HL-60 (cell line): ENCODE data around the gene CRB1.

Experiments
- DNase-seq, 2 experiments: peaks; one replicate each; pipeline ENCODE4 v3.0.0-alpha.2; 2010 to 2020; ENCODE audit warnings: low read depth in 1 of 2, low spot score in 1 of 2
- H3K27ac ChIP-seq: fragments of 250-450 bp; sonication (Bioruptor Pico); replicated peaks from 2 replicates; pipeline ENCODE4 v1.5.1; 2020; ENCODE audit warnings: mild to moderate bottlenecking, moderate library complexity
- H3K27me3 ChIP-seq: fragments of 250-450 bp; sonication (Bioruptor Pico); 2 replicates; pipeline ENCODE4 v1.5.1; 2021; ENCODE audit warnings: mild to moderate bottlenecking, moderate library complexity; ENCODE audit not compliant: insufficient read depth, poor library complexity, severe bottlenecking
- H3K4me3 ChIP-seq: replicated peaks from 2 replicates; pipeline ENCODE4 v1.5.1; 2011; ENCODE audit warnings: mild to moderate bottlenecking, control low read depth, low read length; ENCODE audit not compliant: insufficient read depth
- GABPA ChIP-seq: IDR thresholded peaks from 2 replicates; pipeline ENCODE4 v1.6.1; 2012; ENCODE audit warnings: low read depth
- POLR2AphosphoS5 ChIP-seq: IDR thresholded peaks from 2 replicates; pipeline ENCODE4 v1.6.1; 2012; ENCODE audit warnings: low read depth
- TF ChIP-seq, protein P1 (sequence below): IDR thresholded peaks from 2 replicates; pipeline ENCODE4 v1.6.1; 2012; ENCODE audit warnings: low read depth; ENCODE audit not compliant: insufficient replicate concordance
- TF ChIP-seq, protein P2 (sequence below): IDR thresholded peaks from one replicate; pipeline ENCODE4 v1.5.1; 2011; ENCODE audit warnings: low read length, control low read depth, inconsistent platforms; ENCODE audit not compliant: insufficient read depth

The CRB1 gene

DNA sequence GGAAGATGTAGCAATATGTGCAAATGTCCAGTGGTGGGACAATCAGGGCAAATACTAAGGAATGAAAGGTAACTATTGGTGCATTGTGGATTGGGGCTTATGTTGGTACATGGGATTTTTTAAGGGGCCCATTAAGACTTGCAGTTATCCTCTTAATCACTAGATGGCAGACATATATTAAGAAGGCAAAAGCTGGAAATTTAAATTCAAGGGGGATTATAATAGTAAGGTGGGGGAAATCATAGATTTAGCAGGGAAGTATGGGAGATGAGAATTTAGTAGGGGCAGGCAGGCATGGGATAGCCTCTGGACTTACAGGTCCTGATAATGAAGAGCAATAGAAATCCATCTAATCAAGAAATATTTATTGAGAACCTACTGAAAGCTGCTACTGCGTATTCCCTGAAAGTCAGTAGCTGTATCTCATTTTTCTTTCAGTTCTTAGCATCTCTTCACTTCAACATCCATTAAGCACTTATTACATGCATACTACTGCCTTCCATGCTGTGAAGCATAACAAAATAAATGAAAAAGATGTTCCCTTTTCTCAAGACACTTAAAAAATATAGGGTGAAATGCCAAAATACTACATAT lies 251.8 kb downstream of the CRB1 start:
- Histone ChIP-seq H3K27me3 (no peaks in the 10 kb centered on the region), H3K27ac (no peak overlapping the region), H3K4me3 (no peak overlapping the region)
- TF ChIP-seq, protein P1, sequence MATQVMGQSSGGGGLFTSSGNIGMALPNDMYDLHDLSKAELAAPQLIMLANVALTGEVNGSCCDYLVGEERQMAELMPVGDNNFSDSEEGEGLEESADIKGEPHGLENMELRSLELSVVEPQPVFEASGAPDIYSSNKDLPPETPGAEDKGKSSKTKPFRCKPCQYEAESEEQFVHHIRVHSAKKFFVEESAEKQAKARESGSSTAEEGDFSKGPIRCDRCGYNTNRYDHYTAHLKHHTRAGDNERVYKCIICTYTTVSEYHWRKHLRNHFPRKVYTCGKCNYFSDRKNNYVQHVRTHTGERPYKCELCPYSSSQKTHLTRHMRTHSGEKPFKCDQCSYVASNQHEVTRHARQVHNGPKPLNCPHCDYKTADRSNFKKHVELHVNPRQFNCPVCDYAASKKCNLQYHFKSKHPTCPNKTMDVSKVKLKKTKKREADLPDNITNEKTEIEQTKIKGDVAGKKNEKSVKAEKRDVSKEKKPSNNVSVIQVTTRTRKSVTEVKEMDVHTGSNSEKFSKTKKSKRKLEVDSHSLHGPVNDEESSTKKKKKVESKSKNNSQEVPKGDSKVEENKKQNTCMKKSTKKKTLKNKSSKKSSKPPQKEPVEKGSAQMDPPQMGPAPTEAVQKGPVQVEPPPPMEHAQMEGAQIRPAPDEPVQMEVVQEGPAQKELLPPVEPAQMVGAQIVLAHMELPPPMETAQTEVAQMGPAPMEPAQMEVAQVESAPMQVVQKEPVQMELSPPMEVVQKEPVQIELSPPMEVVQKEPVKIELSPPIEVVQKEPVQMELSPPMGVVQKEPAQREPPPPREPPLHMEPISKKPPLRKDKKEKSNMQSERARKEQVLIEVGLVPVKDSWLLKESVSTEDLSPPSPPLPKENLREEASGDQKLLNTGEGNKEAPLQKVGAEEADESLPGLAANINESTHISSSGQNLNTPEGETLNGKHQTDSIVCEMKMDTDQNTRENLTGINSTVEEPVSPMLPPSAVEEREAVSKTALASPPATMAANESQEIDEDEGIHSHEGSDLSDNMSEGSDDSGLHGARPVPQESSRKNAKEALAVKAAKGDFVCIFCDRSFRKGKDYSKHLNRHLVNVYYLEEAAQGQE, result no peak
- TF ChIP-seq, protein P2, sequence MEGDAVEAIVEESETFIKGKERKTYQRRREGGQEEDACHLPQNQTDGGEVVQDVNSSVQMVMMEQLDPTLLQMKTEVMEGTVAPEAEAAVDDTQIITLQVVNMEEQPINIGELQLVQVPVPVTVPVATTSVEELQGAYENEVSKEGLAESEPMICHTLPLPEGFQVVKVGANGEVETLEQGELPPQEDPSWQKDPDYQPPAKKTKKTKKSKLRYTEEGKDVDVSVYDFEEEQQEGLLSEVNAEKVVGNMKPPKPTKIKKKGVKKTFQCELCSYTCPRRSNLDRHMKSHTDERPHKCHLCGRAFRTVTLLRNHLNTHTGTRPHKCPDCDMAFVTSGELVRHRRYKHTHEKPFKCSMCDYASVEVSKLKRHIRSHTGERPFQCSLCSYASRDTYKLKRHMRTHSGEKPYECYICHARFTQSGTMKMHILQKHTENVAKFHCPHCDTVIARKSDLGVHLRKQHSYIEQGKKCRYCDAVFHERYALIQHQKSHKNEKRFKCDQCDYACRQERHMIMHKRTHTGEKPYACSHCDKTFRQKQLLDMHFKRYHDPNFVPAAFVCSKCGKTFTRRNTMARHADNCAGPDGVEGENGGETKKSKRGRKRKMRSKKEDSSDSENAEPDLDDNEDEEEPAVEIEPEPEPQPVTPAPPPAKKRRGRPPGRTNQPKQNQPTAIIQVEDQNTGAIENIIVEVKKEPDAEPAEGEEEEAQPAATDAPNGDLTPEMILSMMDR, result peak; percentile 32
- TF ChIP-seq POLR2AphosphoS5, result no peak
- DNase-seq, result no peak

- H3K27ac ChIP-seq, result no peak overlapping the region
- H3K4me3 ChIP-seq, result no peak overlapping the region
- H3K27me3 ChIP-seq, result no peaks in the 10 kb centered on the region
- DNase-seq, result peak in 1 of 2 experiments; percentile 21
- TF ChIP-seq GABPA, result no peak
- TF ChIP-seq, protein P2, result peak; percentile 45
These were observed 253.2 kb downstream of the CRB1 start for GRCh38 chr1:197521118-197521739.

GRCh38 chr1:197526736-197527371 lies 258.8 kb downstream of the CRB1 start:
- H3K27me3 ChIP-seq, result no peaks in the 10 kb centered on the region
- H3K4me3 ChIP-seq, result no peak overlapping the region
- no peak overlapping the region for H3K27ac ChIP-seq
- no peak for DNase-seq
- no peak for TF ChIP-seq POLR2AphosphoS5
- TF ChIP-seq, protein P1, result no peak
- TF ChIP-seq, protein P2, result peak; percentile 1
